Stomach (tissue), 9 donors: ENCODE data around the gene STAT4. TPM values are rescaled to one million over a fixed set of nuclear protein-coding genes. Genes with fewer than 3 reads are reported as not detected.

Source experiments
- DNase-seq, 2 donors: peaks; one replicate each; pipeline versions ENCODE4 v3.0.0 to v3.0.0-alpha.2; 2013 to 2019
- H3K27ac ChIP-seq, 5 donors: fragments of 200-600 bp in 4 of 5; sonication (generic) in 4 of 5; one replicate each; pipeline ENCODE4 v1.5.1; 2013 to 2019; ENCODE audit warnings: mild to moderate bottlenecking in 1 of 5, moderate library complexity in 1 of 5
- H3K27me3 ChIP-seq, 3 donors: fragments of 200-600 bp; sonication (generic); one replicate each; pipeline ENCODE4 v1.5.1; 2017 to 2019; ENCODE audit warnings: mixed run types in 1 of 3
- H3K36me3 ChIP-seq, 4 donors: fragments of 200-600 bp; sonication (generic); 1 replicate in 3 of 4; 2 replicates in 1 of 4; pipeline ENCODE4 v1.5.1; 2016 to 2019
- H3K4me1 ChIP-seq, 4 donors: fragments of 200-600 bp; sonication (generic); one replicate each; pipeline ENCODE4 v1.5.1; 2016 to 2019
- H3K4me3 ChIP-seq, 4 donors: fragments of 200-600 bp; sonication (generic) in 3 of 4; one replicate each; pipeline ENCODE4 v1.5.1; 2016 to 2019; ENCODE audit warnings: mild to moderate bottlenecking in 1 of 4
- H3K9me3 ChIP-seq, 4 donors: fragments of 200-600 bp; sonication (generic); one replicate each; pipeline ENCODE4 v1.5.1; 2016 to 2019
- CTCF ChIP-seq, 7 experiments: fragments of 450-650 bp in 4 of 7; fragments of 200-600 bp in 3 of 7; sonication (generic) in 3 of 7; IDR thresholded peaks; one replicate each; pipeline ENCODE4 v1.5.1; 2016 to 2019; ENCODE audit warnings: antibody characterized with exemption in 7 of 7, control low read depth in 2 of 7, mild to moderate bottlenecking in 1 of 7
- EP300 ChIP-seq: sonication (generic); formaldehyde crosslinking; IDR thresholded peaks from one replicate; pipeline ENCODE4 v1.6.1; 2017; ENCODE audit warnings: antibody characterized with exemption
- POLR2A ChIP-seq, 4 donors: fragments of 450-650 bp; IDR thresholded peaks; one replicate each; pipeline ENCODE4 v1.6.1; 2016; ENCODE audit warnings: antibody characterized with exemption in 4 of 4, control low read depth in 2 of 4, mild to moderate bottlenecking in 1 of 4, moderate library complexity in 1 of 4
- POLR2AphosphoS5 ChIP-seq, 3 donors: sonication (generic); formaldehyde crosslinking; IDR thresholded peaks; one replicate each; pipeline ENCODE4 v1.6.1; 2016; ENCODE audit warnings: antibody characterized with exemption in 3 of 3
- WGBS, 5 donors: extraction: QIAGEN DNeasy Blood & Tissue Kit in 3 of 5; methylation state at CpG; one replicate each; pipeline versions ENCODE4 v1.1.5 to v1.1.7; 2013 to 2018; 5-methylcytosine and 5-hydroxymethylcytosine counted together
- intact Hi-C: fragments of 100-400 bp; cut with DNase I; formaldehyde crosslinking; loops from one replicate; pipeline ENCODE4 v1.15.1; 2023; ENCODE audit warnings: low total_unique reads
- polyA plus RNA-seq, 3 donors: library from polyadenylated mRNA; stranded (reverse); fragments of 200-250 nt; gene quantifications; one replicate each; pipeline ENCODE4 v1.2.3, GENCODE V29; 2013
- total RNA-seq, 5 donors: library from RNA; depleted of rRNA; stranded (reverse); fragments of >200 nt; gene quantifications; one replicate each; pipeline versions ENCODE4 v1.1.0 to v1.2.3, GENCODE V29; 2014 to 2016
- donor health status: healthy with polysubstance abuse.
- donor health status: Bipolar disorder and iron deficiency.
- donor health status: healthy.

Gene STAT4
- total and polyA plus RNA-seq, 8 donors, result 0.75 to 21.4 (median 3.8) TPM

- 70 to 90% (median 84%) methylated on average over 2 of the region's 2 CpGs for WGBS, 5 donors
- Histone ChIP-seq H3K27me3 (no peaks in the 10 kb centered on the region), H3K9me3 (no peaks in the 10 kb centered on the region), H3K4me1 (peaks cover 0 to 17% (median 14%) of the 10 kb centered on the region in 4 donors), H3K27ac (peak overlapping the region in 2 of 5 donors; percentile 16 to 32), H3K4me3 (no peak overlapping the region), H3K36me3 (no peaks in the 10 kb centered on the region)
- TF ChIP-seq CTCF (IDR thresholded peaks at IDR 0.05) (no peak), POLR2A (IDR thresholded peaks at IDR 0.05) (no peak), EP300 (no peak), POLR2AphosphoS5 (IDR thresholded peaks at IDR 0.05) (no peak)
- no peak for DNase-seq
- intact Hi-C loops, result no loop called here
Measured at GRCh38 chr2:191148791-191149190, 2.0 kb downstream of the STAT4 start.

GRCh38 chr2:191148281-191148680, 2.5 kb downstream of the STAT4 start:
- no peaks in the 10 kb centered on the region for H3K36me3 ChIP-seq
- no peak for TF ChIP-seq EP300
- TF ChIP-seq POLR2AphosphoS5 (IDR thresholded peaks at IDR 0.05), result no peak
- no peak for TF ChIP-seq CTCF (IDR thresholded peaks at IDR 0.05)
- H3K9me3 ChIP-seq, result no peaks in the 10 kb centered on the region
- DNase-seq, result no peak
- H3K27me3 ChIP-seq, result no peaks in the 10 kb centered on the region
- WGBS, 5 donors, result 62 to 78% (median 68%) methylated on average over 1 of the region's 1 CpG
- intact Hi-C loops, result no loop called here
- H3K4me3 ChIP-seq, result no peak overlapping the region
- H3K4me1 ChIP-seq, result peaks cover 0 to 17% (median 14%) of the 10 kb centered on the region in 4 donors
- no peak overlapping the region for H3K27ac ChIP-seq

- TF ChIP-seq EP300, result no peak
- TF ChIP-seq POLR2A (IDR thresholded peaks at IDR 0.05), result no peak
- TF ChIP-seq CTCF (IDR thresholded peaks at IDR 0.05), result no peak
- no peak for TF ChIP-seq POLR2AphosphoS5 (IDR thresholded peaks at IDR 0.05)
- 85 to 94% (median 92%) methylated on average over 4 of the region's 4 CpGs for WGBS, 5 donors
Measured at GRCh38 chr2:191145769-191146471, 4.9 kb downstream of the STAT4 start.

GRCh38 chr2:191144217-191144616, 6.6 kb downstream of the STAT4 start:
- Histone ChIP-seq H3K36me3 (no peaks in the 10 kb centered on the region), H3K4me3 (no peak overlapping the region), H3K27me3 (no peaks in the 10 kb centered on the region), H3K4me1 (no peaks in the 10 kb centered on the region), H3K27ac (no peak overlapping the region), H3K9me3 (no peaks in the 10 kb centered on the region)
- TF ChIP-seq POLR2AphosphoS5 (IDR thresholded peaks at IDR 0.05), result no peak
- no peak for TF ChIP-seq CTCF (IDR thresholded peaks at IDR 0.05)
- TF ChIP-seq EP300, result no peak
- no peak for TF ChIP-seq POLR2A (IDR thresholded peaks at IDR 0.05)
- 79 to 94% (median 92%) methylated on average over 4 of the region's 4 CpGs for WGBS, 5 donors
- intact Hi-C loops, result no loop called here
- DNase-seq, result no peak

More at GRCh38 chr2:191145769-191146471, 4.9 kb downstream of the STAT4 start:
- no peak overlapping the region for H3K27ac ChIP-seq
- no peak for DNase-seq
- no peaks in the 10 kb centered on the region for H3K9me3 ChIP-seq
- H3K36me3 ChIP-seq, result no peaks in the 10 kb centered on the region
- intact Hi-C loops, result no loop called here
- no peaks in the 10 kb centered on the region for H3K27me3 ChIP-seq
- no peak overlapping the region for H3K4me3 ChIP-seq
- H3K4me1 ChIP-seq, result peaks cover 0 to 10% (median 8%) of the 10 kb centered on the region in 4 donors
